Tibial artery (tissue), 4 donors: ENCODE results near the gene CREB5.

ENCODE experiments used
- DNase-seq, 2 donors: peaks; one replicate each; pipeline ENCODE4 v3.0.0-alpha.2; 2019
- H3K27ac ChIP-seq, 2 donors: fragments of 200-600 bp; sonication (generic) in 1 of 2; 1 replicate in 1 of 2; 2 replicates in 1 of 2; pipeline ENCODE4 v1.5.1; 2018 to 2019; ENCODE audit warnings: mild to moderate bottlenecking in 1 of 2
- H3K27me3 ChIP-seq, 2 donors: fragments of 200-600 bp; sonication (generic) in 1 of 2; one replicate each; pipeline versions ENCODE4 v1.5.1 to v1.6.0; 2016 to 2019
- H3K36me3 ChIP-seq, 3 donors: fragments of 200-600 bp; sonication (generic) in 2 of 3; one replicate each; pipeline ENCODE4 v1.5.1; 2016 to 2019; ENCODE audit warnings: mild to moderate bottlenecking in 2 of 3
- H3K4me1 ChIP-seq, 4 donors: fragments of 200-600 bp; sonication (generic) in 2 of 4; 1 replicate in 3 of 4; 2 replicates in 1 of 4; pipeline ENCODE4 v1.5.1; 2016 to 2019
- H3K4me3 ChIP-seq, 2 donors: fragments of 200-600 bp; sonication (generic) in 1 of 2; 1 replicate in 1 of 2; 2 replicates in 1 of 2; pipeline ENCODE4 v1.5.1; 2018 to 2019; ENCODE audit warnings: mild to moderate bottlenecking in 2 of 2
- H3K9me3 ChIP-seq, 3 donors: fragments of 200-600 bp; sonication (generic) in 1 of 3; one replicate each; pipeline ENCODE4 v1.5.1; 2016 to 2019
- CTCF ChIP-seq, 2 experiments: fragments of 200-600 bp in 1 of 2; fragments of 450-650 bp in 1 of 2; IDR thresholded peaks; one replicate each; pipeline ENCODE4 v1.5.1; 2017 to 2019; ENCODE audit warnings: antibody characterized with exemption in 2 of 2, mild to moderate bottlenecking in 1 of 2, moderate library complexity in 1 of 2
- intact Hi-C: fragments of 100-400 bp; cut with DNase I; formaldehyde crosslinking; loops from one replicate; pipeline ENCODE4 v1.15.0; 2023; ENCODE audit warnings: low total_unique reads

Gene CREB5

GRCh38 chr7:28512668-28513440 lies 100.5 kb downstream of the CREB5 start:
- no peaks in the 10 kb centered on the region for H3K27me3 ChIP-seq
- H3K9me3 ChIP-seq, result no peaks in the 10 kb centered on the region
- no peaks in the 10 kb centered on the region for H3K4me1 ChIP-seq
- no peak for DNase-seq
- H3K4me3 ChIP-seq, result no peak overlapping the region
- intact Hi-C loops, result no loop called here
- H3K27ac ChIP-seq, result no peak overlapping the region
- H3K36me3 ChIP-seq, result no peaks in the 10 kb centered on the region
- no peak for TF ChIP-seq CTCF (IDR thresholded peaks at IDR 0.05)

GRCh38 chr7:28516390-28517172 lies 104.3 kb downstream of the CREB5 start:
- Histone ChIP-seq H3K27me3 (no peaks in the 10 kb centered on the region), H3K27ac (no peak overlapping the region), H3K4me1 (no peaks in the 10 kb centered on the region), H3K9me3 (no peaks in the 10 kb centered on the region), H3K4me3 (no peak overlapping the region), H3K36me3 (no peaks in the 10 kb centered on the region)
- TF ChIP-seq CTCF (IDR thresholded peaks at IDR 0.05), result no peak
- intact Hi-C loops, result no loop called here
- DNase-seq, result no peak

- Histone ChIP-seq H3K4me1 (no peaks in the 10 kb centered on the region), H3K4me3 (no peak overlapping the region), H3K27ac (no peak overlapping the region), H3K27me3 (no peaks in the 10 kb centered on the region), H3K9me3 (no peaks in the 10 kb centered on the region), H3K36me3 (no peaks in the 10 kb centered on the region)
- DNase-seq, result no peak
- intact Hi-C loops, result no loop called here
- TF ChIP-seq CTCF (IDR thresholded peaks at IDR 0.05), result no peak
Measured at GRCh38 chr7:28517206-28517605, 104.9 kb downstream of the CREB5 start.

- no peak for DNase-seq
- Histone ChIP-seq H3K4me3 (no peak overlapping the region), H3K9me3 (no peaks in the 10 kb centered on the region), H3K4me1 (no peaks in the 10 kb centered on the region), H3K36me3 (no peaks in the 10 kb centered on the region), H3K27me3 (no peaks in the 10 kb centered on the region), H3K27ac (no peak overlapping the region)
- TF ChIP-seq CTCF (IDR thresholded peaks at IDR 0.05), result no peak
- intact Hi-C loops, result no loop called here
Measured at GRCh38 chr7:28517606-28518005, 105.3 kb downstream of the CREB5 start.

- TF ChIP-seq CTCF (IDR thresholded peaks at IDR 0.05), result no peak
- no peaks in the 10 kb centered on the region for H3K4me1 ChIP-seq
- H3K27ac ChIP-seq, result no peak overlapping the region
- no peak overlapping the region for H3K4me3 ChIP-seq
- H3K9me3 ChIP-seq, result no peaks in the 10 kb centered on the region
- H3K27me3 ChIP-seq, result no peaks in the 10 kb centered on the region
- H3K36me3 ChIP-seq, result no peaks in the 10 kb centered on the region
- intact Hi-C loops, result loop anchor here (10.0 kb wide), 1 partner anchor 334 kb away; no protein-coding TSS in a partner anchor
- DNase-seq, result no peak
Measured at GRCh38 chr7:28520074-28521015, 108.0 kb downstream of the CREB5 start.
